ENCODE results near the gene LTO1. TPM values are rescaled to one million over a fixed set of nuclear protein-coding genes. Genes with fewer than 3 reads are reported as not detected.

The LTO1 gene
- total RNA-seq, 3 donors from 2014 or later (not counting 1 experiment from before 2014, with no cell fraction given): 23.2 to 33.5 (median 25.3) TPM

- intact Hi-C loops (cut with micrococcal nuclease): no loop called here
- Histone ChIP-seq H3K27ac (ENCODE audit: low read length) (no peak overlapping the region), H3K27me3 (ENCODE audit: control insufficient read depth, insufficient read depth, low read length) (no peaks in the 10 kb centered on the region), H3K9me3 (ENCODE audit: control insufficient read depth, insufficient read depth, low read length) (no peaks in the 10 kb centered on the region), H3K4me3 (ENCODE audit: low read length) (no peak overlapping the region), H3K4me1 (ENCODE audit: control insufficient read depth, insufficient read depth, low read length) (no peaks in the 10 kb centered on the region), H3K36me3 (ENCODE audit: control insufficient read depth, insufficient read depth, low read length) (no peaks in the 10 kb centered on the region)
- no peaks in the 10 kb centered on the region for H3K4me1 Mint-ChIP-seq
- H3K9me3 Mint-ChIP-seq: no peaks in the 10 kb centered on the region
- no peak overlapping the region for H3K27ac Mint-ChIP-seq
- no peaks in the 10 kb centered on the region for H3K36me3 Mint-ChIP-seq
- ATAC-seq (no peak), DNase-seq (no peak)
- H3K4me3 Mint-ChIP-seq: no peak overlapping the region
- TF ChIP-seq CTCF (IDR thresholded peaks at IDR 0.05): no peak
- 89% methylated on average over 1 of the region's 2 CpGs for WGBS (ENCODE audit: insufficient coverage)
- peaks cover 9 to 32% of the 10 kb centered on the region in 2 donors for H3K27me3 Mint-ChIP-seq (ENCODE audit: low read depth in 2 of 2)
Observed at GRCh38 chr11:69620683-69621290, 54.4 kb downstream of the LTO1 start.

- no peaks in the 10 kb centered on the region for H3K36me3 Mint-ChIP-seq
- no peaks in the 10 kb centered on the region for H3K4me1 Mint-ChIP-seq
- no peaks in the 10 kb centered on the region for H3K9me3 ChIP-seq (ENCODE audit: control insufficient read depth, insufficient read depth, low read length)
- H3K27me3 ChIP-seq (ENCODE audit: control insufficient read depth, insufficient read depth, low read length): no peaks in the 10 kb centered on the region
- intact Hi-C loops (cut with micrococcal nuclease): no loop called here
- no peaks in the 10 kb centered on the region for H3K9me3 Mint-ChIP-seq
- peaks cover 10 to 23% of the 10 kb centered on the region in 2 donors for H3K27me3 Mint-ChIP-seq (ENCODE audit: low read depth in 2 of 2)
- no peaks in the 10 kb centered on the region for H3K4me1 ChIP-seq (ENCODE audit: control insufficient read depth, insufficient read depth, low read length)
- no peak overlapping the region for H3K27ac ChIP-seq (ENCODE audit: low read length)
- no peak overlapping the region for H3K4me3 ChIP-seq (ENCODE audit: low read length)
- no peak overlapping the region for H3K4me3 Mint-ChIP-seq
- no peak overlapping the region for H3K27ac Mint-ChIP-seq
- DNase-seq (no peak), ATAC-seq (no peak)
- H3K36me3 ChIP-seq (ENCODE audit: control insufficient read depth, insufficient read depth, low read length): no peaks in the 10 kb centered on the region
- TF ChIP-seq CTCF (IDR thresholded peaks at IDR 0.05): no peak
- WGBS (ENCODE audit: insufficient coverage): 90% methylated on average over 8 of the region's 8 CpGs
Observed at GRCh38 chr11:69618237-69618636, 56.9 kb downstream of the LTO1 start.

GRCh38 chr11:69617682-69618081, 57.5 kb downstream of the LTO1 start:
- WGBS (ENCODE audit: insufficient coverage): 90% methylated on average over 10 of the region's 10 CpGs
- ATAC-seq (no peak), DNase-seq (no peak)
- Histone ChIP-seq H3K9me3 (ENCODE audit: control insufficient read depth, insufficient read depth, low read length) (no peaks in the 10 kb centered on the region), H3K4me3 (ENCODE audit: low read length) (no peak overlapping the region), H3K27me3 (ENCODE audit: control insufficient read depth, insufficient read depth, low read length) (no peaks in the 10 kb centered on the region), H3K36me3 (ENCODE audit: control insufficient read depth, insufficient read depth, low read length) (no peaks in the 10 kb centered on the region), H3K27ac (ENCODE audit: low read length) (no peak overlapping the region), H3K4me1 (ENCODE audit: control insufficient read depth, insufficient read depth, low read length) (no peaks in the 10 kb centered on the region)
- no peaks in the 10 kb centered on the region for H3K4me1 Mint-ChIP-seq
- no peak overlapping the region for H3K27ac Mint-ChIP-seq
- peaks cover 10 to 23% of the 10 kb centered on the region in 2 donors for H3K27me3 Mint-ChIP-seq (ENCODE audit: low read depth in 2 of 2)
- H3K4me3 Mint-ChIP-seq: no peak overlapping the region
- H3K9me3 Mint-ChIP-seq: no peaks in the 10 kb centered on the region
- no peaks in the 10 kb centered on the region for H3K36me3 Mint-ChIP-seq
- no peak for TF ChIP-seq CTCF (IDR thresholded peaks at IDR 0.05)
- intact Hi-C loops (cut with micrococcal nuclease): no loop called here

GRCh38 chr11:69617220-69617619, 57.9 kb downstream of the LTO1 start:
- no peak overlapping the region for H3K4me3 ChIP-seq (ENCODE audit: low read length)
- DNase-seq: no peak
- Mint-ChIP-seq H3K4me1 (no peaks in the 10 kb centered on the region), H3K4me3 (no peak overlapping the region), H3K27me3 (ENCODE audit: low read depth in 2 of 2) (peaks cover 8 to 23% of the 10 kb centered on the region in 2 donors), H3K27ac (no peak overlapping the region), H3K36me3 (no peaks in the 10 kb centered on the region), H3K9me3 (no peaks in the 10 kb centered on the region)
- no peak overlapping the region for H3K27ac ChIP-seq (ENCODE audit: low read length)
- intact Hi-C loops (cut with micrococcal nuclease): no loop called here
- 81% methylated on average over 3 of the region's 4 CpGs for WGBS (ENCODE audit: insufficient coverage)
- H3K9me3 ChIP-seq (ENCODE audit: control insufficient read depth, insufficient read depth, low read length): no peaks in the 10 kb centered on the region
- no peaks in the 10 kb centered on the region for H3K27me3 ChIP-seq (ENCODE audit: control insufficient read depth, insufficient read depth, low read length)
- no peaks in the 10 kb centered on the region for H3K36me3 ChIP-seq (ENCODE audit: control insufficient read depth, insufficient read depth, low read length)
- TF ChIP-seq CTCF (IDR thresholded peaks at IDR 0.05): no peak
- ATAC-seq: no peak
- no peaks in the 10 kb centered on the region for H3K4me1 ChIP-seq (ENCODE audit: control insufficient read depth, insufficient read depth, low read length)

Data from natural killer cell (primary cell).